ENCODE measurements around the gene JARID2.
A peak's percentile ranks its signal among the peaks of the same experiment; 100 is the strongest.

Gene JARID2

DNA sequence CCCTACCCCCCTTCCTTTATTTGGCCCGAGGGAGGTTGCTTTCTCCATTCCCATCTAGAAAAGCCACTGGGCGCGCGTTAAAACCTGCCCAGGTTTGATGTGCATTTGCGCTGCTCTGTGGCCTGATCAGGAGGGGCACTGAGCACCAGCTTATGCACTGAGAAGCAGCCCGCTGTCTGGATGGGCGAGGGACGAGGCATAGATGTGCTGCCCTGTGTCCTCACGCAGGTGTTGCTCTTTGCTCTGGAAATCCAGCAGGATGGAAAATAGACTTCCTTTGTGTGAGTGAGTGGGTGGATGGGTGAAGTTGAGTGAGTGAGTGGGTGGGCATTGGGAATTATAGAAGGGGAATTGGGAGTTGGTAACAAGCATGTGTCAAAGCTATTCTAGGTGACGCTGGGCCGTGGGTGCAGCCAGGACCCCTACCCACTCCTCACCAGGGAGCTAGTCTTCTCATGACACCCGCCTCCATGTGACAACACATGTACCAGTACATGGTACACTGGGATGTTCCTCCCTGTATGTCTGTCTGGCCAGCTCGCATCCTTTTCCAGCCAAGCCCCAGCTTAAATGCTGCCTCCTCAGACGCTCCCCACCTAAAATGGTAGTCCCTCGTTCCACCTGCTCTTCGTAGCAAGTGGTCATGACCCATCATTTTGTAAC is 254.3 kb downstream of the JARID2 start:
- no peak for DNase-seq

GRCh38 chr6:15500901-15501825 is 255.3 kb downstream of the JARID2 start:
- DNase-seq = no peak

DNA sequence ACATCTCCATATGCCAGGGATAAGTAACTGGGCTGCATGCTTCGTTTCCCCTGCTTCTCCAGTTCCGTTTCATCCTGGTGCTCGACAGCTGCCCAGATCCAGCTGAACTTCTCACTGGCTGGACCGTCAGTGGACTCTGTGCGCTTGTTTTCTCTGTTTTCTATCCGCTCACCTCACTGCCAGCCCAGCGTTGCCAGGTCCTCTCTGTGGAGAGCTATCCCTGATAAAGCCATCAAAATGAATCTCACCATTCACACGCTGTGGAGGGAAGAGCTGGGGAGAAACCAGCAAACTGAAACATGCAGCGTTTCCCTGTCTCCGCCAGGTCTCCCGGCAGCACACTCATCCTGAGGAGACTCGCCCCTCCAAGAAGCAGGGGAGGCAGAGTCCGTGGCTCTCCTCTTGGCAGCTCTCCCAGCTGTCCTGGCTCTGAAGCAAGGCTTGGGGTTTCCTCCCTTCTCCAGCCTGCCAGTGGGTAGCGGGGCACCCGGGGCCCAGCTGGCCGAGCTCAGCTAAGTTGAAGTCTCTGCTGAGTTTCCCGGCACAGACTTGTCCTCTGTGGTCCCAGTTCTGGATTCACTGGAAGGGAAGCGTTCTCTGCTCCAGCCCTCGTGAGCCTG is 256.1 kb downstream of the JARID2 start:
- peak; percentile 31 for DNase-seq

DNA sequence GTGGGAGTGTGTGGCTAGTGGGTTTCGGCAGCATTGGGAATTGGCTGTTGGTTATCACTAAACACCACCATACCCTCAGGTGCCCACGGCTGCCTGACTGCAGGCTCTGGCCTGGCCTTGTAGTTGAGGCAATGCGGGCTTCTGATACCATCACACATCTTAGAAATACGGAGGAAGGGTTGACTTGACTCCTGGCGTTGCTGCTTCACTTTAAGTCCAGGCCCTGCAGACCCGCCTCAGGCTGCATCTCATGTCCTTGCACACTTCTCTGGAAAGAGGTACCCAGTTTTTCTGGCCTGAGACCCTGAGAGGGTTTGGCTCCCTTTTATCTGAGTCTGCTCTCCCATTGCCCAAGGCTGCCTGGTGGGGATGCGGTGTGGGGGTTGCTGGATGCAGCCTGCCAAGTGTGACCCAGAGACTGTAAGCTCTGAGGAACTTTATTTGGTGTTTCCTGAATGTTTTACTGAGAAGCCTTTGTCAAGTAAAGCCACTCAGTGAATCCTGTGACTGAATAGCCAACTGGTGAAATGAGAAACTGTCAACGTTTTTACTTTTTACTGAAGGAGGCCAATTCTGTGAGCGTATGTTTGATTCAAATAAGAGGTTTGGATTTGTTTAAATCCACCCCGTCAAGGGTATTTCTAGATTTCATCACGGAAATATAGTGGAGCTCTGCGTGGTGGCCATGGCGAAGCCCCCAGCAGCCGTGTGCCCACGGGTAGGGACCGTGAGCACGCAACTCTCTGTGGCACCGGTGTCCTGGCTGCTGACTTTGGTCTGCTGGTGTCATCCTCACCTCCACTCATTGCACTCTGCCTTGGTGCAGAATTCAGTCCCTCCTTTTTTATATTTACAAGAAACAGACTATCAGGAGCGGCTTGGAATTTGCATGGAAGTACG is 256.8 kb downstream of the JARID2 start:
- DNase-seq = no peak

- DNase-seq = no peak
Measured at GRCh38 chr6:15503346-15503680, 257.4 kb downstream of the JARID2 start.

DNA sequence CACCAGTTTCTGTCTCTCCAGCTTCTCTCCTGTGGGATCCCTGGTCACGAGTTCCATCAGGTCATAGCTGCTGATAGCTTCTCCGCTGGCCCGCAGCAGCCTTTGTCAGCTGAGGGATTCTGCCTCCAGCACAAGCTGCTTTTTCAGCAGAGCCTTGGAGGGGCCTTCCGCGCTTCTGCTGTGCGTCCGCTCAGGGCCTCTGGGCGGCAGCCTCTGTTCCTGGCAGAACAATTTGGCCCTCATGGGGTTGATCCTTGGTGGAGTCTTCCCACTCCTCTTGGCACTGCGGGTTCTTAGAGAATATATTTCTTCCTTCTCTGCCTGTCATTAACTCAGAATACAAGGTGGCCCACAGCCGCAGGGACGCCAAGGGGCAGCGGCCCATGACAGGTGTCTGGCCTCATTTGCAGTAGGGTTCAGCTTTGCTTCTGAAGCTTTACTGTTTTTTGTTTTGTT is 258.2 kb downstream of the JARID2 start:
- DNase-seq = no peak

- peak; percentile 23 for DNase-seq
Measured at GRCh38 chr6:15504581-15505350, 258.9 kb downstream of the JARID2 start.

GRCh38 chr6:15505463-15505918 is 259.6 kb downstream of the JARID2 start:
- DNase-seq = no peak

- no peak for DNase-seq
Measured at GRCh38 chr6:15506066-15506465, 260.2 kb downstream of the JARID2 start.

GRCh38 chr6:15507221-15507620 is 261.4 kb downstream of the JARID2 start:
- DNase-seq = no peak

DNA sequence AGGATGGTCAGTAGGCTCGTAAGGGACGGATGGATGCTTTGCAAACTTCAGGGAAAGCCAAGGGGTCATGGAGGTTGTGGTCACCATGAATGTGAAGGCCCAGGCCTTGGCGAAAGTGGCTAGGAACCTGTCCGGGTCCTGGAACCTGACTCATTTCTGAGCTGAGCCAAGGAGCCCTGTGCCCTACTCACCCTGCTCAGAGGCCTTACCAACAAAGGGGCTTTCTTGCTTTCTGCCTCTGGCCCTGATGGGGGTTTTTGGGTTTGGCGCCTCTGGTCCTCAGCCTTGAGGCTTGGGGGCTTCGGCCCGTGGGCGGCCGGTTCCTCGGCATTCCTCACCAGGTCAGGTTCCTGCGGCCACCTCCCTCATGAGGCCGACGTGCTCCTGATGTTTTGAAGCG is 261.9 kb downstream of the JARID2 start:
- DNase-seq = no peak

DNA sequence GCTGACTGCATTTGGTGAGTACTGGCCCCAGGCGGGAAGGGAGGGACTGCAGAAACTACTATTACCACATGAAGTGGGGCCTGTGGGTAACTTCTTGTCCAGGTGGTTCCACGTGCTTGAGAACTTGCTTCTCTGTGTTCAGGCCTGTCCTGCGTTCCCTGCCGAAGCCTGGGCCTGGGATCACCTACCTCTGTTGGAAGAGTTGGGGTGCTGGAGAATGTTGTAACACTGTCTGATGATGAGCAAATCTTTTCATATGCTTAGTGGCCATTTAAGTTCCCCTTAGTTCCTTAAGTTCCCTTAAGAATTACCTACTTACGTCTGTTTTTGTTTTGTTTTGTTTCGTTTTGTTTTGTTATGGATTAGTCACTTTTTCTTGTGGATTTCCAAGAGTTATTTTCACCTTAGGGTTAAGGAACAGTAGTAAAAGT is 262.6 kb downstream of the JARID2 start:
- DNase-seq = no peak

DNA sequence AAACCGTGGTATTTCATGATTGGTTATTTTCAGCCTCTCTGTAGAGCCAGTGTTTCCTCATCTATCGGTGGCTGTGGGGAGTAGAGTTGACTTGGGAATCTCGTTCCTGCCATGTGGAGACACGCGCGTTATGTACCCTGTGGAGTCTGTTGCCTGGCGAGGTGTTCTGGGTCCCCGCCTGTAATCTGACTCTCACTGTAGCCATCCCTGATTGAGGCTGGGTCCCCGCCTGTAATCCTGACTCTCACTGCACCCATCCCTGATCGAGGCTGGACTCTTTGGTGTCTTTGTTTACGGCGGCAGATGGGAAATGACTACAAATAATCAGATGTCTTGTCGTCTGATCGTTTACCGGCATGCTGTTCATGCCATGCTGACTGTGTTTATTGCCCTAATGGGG is 263.1 kb downstream of the JARID2 start:
- no peak for DNase-seq

- peak; percentile 26 for DNase-seq
Measured at GRCh38 chr6:15509335-15509933, 263.6 kb downstream of the JARID2 start.

DNA sequence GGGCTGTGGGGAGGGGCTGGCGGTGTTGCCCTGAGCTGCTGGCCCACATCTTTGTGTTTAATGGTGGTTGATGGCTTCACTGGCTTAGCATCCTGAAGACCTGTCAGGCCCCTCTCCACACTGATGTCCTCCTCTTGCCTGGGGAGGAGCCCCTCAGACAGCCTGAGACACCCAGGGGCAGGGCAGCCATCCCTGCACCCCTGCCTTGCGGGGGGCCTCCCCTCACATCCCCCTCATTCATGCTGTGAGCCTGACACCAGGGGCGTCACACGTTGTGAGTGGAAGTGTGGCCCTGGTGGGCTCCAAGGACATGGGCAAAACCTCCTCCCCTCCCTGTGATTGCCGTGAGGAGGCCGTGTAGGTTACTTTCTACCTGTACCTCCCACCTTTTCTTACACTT is 264.3 kb downstream of the JARID2 start:
- DNase-seq = no peak

GRCh38 chr6:15510536-15511247 is 264.8 kb downstream of the JARID2 start:
- DNase-seq = no peak

DNA sequence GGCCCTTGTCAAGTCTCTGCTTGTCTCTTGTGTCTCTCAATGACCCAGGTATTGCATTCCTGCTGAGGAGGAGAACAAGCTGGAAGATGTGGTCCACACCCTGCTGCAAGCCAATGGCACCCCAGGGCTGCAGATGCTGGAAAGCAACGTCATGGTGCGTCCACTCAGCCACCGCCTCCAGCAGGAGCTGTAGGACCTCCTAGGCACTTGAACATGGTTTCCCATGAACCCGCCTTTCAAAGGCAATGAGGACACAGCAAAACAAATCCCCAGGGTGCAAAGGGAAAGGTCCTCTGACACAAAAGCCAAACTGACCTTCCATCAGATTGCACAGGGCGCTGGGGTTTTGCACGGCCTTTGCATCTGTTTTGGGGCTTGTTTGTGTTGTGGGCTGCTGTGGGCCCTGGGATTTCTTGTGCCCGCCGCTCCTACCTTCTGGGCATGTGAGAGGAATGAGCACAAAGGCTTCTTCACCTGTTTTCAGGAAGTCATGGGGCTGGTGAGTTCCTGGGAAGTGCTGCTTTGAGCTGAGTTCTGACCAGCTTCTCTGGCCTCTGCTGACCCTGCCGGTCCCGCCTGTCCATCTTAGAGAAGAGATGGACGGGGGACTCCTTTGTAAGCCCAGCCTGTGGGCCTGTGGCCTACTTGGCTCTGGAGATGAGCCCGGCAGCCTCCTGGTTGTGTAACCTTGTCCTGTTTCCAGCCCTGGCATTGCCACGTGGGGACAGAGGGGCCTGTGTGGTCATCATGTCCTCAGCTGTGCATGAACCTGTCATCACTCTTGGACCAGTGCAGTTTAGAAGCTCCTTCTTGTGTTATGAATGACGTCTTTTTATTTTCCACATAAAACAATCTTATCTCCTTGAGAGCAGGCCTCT is 265.6 kb downstream of the JARID2 start:
- no peak for DNase-seq

GRCh38 chr6:15512126-15512525 is 266.3 kb downstream of the JARID2 start:
- DNase-seq = peak; percentile 25

GRCh38 chr6:15512721-15513120 is 266.9 kb downstream of the JARID2 start:
- no peak for DNase-seq
